ENCODE results near the gene CFAP410.
A peak's percentile ranks its signal among the peaks of the same experiment; 100 is the strongest.

- TF ChIP-seq CTCF (IDR thresholded peaks at IDR 0.05): peak in 3 of 6 experiments; percentile 37 to 49 (median 39)
- no peak for TF ChIP-seq POLR2A (IDR thresholded peaks at IDR 0.05)
These were observed 40.9 kb downstream of the CFAP410 start for GRCh38 chr21:44298301-44298700.

Measured in Peyer's patch (tissue), 4 donors.